ENCODE measurements around the gene FAM9C. TPM values are rescaled to one million over a fixed set of nuclear protein-coding genes. Genes with fewer than 3 reads are reported as not detected.

FAM9C gene
- total RNA-seq, 2 experiments from 2014 or later, result not detected

DNA sequence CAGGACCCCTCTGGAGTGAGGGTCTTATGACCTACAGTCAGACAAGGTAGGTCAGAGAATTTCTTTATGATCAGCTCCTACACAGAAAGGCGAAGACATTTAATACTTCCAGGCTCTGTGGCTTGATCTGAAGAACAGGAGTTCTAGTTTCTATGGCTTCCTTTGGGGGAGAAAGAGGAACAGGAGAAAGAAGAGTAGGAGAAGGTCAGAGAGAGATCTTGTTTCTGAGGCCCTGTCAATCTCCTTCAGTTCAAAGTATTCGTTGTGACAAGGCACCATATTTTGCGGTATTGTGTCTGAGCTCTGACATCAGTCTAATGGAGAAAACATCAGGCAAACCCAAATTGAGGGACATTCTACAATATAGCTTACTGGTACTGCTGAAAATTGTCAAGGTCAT, 52.8 kb downstream of the FAM9C start:
- no peak overlapping the region for H3K4me3 ChIP-seq (ENCODE audit: low read length)
- ATAC-seq (ENCODE audit: poor library complexity) (no peak), DNase-seq (no peak)
- ChIA-PET CTCF (interaction anchor here (1.1 kb wide), 1 partner anchor 45 kb away, joined by 4 read pairs; no protein-coding TSS in a partner anchor), POLR2A (interaction anchor here (1.0 to 21.5 kb wide), 3 partner anchors 12 to 96 kb away, joined by 3 to 502 read pairs (median 4); partner anchors contain the start of gene TMSB4X)
- Mint-ChIP-seq H3K36me3 (ENCODE audit: low read depth) (peaks cover 4% of the 10 kb centered on the region), H3K27me3 (no peaks in the 10 kb centered on the region), H3K27ac (no peak overlapping the region), H3K4me3 (no peak overlapping the region), H3K4me1 (ENCODE audit: low read depth) (peaks cover 59% of the 10 kb centered on the region), H3K9me3 (no peaks in the 10 kb centered on the region)
- no peaks in the 10 kb centered on the region for H3K36me3 ChIP-seq (ENCODE audit: insufficient read depth, low read length)
- TF ChIP-seq, protein P1, sequence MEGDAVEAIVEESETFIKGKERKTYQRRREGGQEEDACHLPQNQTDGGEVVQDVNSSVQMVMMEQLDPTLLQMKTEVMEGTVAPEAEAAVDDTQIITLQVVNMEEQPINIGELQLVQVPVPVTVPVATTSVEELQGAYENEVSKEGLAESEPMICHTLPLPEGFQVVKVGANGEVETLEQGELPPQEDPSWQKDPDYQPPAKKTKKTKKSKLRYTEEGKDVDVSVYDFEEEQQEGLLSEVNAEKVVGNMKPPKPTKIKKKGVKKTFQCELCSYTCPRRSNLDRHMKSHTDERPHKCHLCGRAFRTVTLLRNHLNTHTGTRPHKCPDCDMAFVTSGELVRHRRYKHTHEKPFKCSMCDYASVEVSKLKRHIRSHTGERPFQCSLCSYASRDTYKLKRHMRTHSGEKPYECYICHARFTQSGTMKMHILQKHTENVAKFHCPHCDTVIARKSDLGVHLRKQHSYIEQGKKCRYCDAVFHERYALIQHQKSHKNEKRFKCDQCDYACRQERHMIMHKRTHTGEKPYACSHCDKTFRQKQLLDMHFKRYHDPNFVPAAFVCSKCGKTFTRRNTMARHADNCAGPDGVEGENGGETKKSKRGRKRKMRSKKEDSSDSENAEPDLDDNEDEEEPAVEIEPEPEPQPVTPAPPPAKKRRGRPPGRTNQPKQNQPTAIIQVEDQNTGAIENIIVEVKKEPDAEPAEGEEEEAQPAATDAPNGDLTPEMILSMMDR (IDR thresholded peaks at IDR 0.05), result no peak
- peaks cover 20% of the 10 kb centered on the region for H3K4me1 ChIP-seq (ENCODE audit: insufficient read depth, low read length)
- no peaks in the 10 kb centered on the region for H3K27me3 ChIP-seq (ENCODE audit: control insufficient read depth in 1 of 2, insufficient read depth in 2 of 2, low read length in 2 of 2)
- H3K27ac ChIP-seq (ENCODE audit: low read depth in 1 of 2, low read length in 2 of 2), result no peak overlapping the region
- intact Hi-C loops (cut with DNase I, micrococcal nuclease), result no loop called here
- H3K9me3 ChIP-seq (ENCODE audit: control insufficient read depth in 1 of 2, insufficient read depth in 1 of 2, low read length in 2 of 2), result no peaks in the 10 kb centered on the region

DNA sequence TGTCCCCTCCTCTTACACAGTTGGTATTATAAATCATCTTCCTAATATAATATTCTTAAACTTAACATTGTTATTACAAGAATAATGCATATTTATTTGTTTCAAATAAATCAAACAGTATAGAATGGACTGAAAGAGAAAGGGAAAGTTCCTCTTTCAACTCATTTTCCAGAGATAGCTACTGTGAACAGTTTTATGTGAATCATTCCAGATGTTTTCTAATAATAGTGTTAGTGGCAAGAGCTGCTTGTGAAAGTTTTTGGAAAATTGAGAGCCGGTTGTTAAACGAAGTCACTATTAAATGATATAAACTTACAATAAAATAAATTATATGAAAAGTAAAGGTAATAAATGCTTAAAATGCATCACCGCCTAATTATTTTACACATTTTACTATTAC, 55.0 kb downstream of the FAM9C start:
- CTCF ChIA-PET, result no interaction called here
- TF ChIP-seq, protein P1 (IDR thresholded peaks at IDR 0.05), result no peak

DNA sequence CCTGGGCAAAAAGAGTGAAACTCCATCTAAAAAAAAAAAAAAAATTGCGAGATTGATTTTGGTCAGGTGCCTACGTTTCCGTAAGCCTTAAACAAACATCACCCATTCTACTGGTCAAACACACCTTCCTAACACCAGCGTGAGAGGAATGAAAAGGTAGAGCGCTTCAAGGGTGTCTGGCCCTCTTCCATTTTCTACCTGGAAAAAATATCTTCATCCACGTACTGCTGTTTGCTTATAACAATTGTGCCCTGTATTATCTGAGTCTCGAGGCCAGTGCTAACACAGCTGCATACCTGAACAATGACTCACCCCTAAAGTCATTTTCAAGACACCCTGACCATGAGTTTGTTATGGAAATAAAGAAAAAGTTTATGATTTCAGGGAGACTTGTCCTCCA, 55.6 kb downstream of the FAM9C start:
- Mint-ChIP-seq H3K4me3 (no peak overlapping the region), H3K36me3 (ENCODE audit: low read depth) (peaks cover 11% of the 10 kb centered on the region), H3K27me3 (no peaks in the 10 kb centered on the region), H3K27ac (no peak overlapping the region), H3K4me1 (ENCODE audit: low read depth) (peaks cover 65% of the 10 kb centered on the region), H3K9me3 (peaks cover 6% of the 10 kb centered on the region)
- no peak overlapping the region for H3K4me3 ChIP-seq (ENCODE audit: low read length)
- H3K27me3 ChIP-seq (ENCODE audit: control insufficient read depth in 1 of 2, insufficient read depth in 2 of 2, low read length in 2 of 2), result no peaks in the 10 kb centered on the region
- H3K9me3 ChIP-seq (ENCODE audit: control insufficient read depth in 1 of 2, insufficient read depth in 1 of 2, low read length in 2 of 2), result no peaks in the 10 kb centered on the region
- intact Hi-C loops (cut with DNase I, micrococcal nuclease), result no loop called here
- ChIA-PET POLR2A (interaction anchor here (1.1 to 19.1 kb wide), 2 partner anchors 10 to 13 kb away, joined by 3 to 502 read pairs; no protein-coding TSS in a partner anchor), CTCF (no interaction called here)
- H3K27ac ChIP-seq (ENCODE audit: low read depth in 1 of 2, low read length in 2 of 2), result no peak overlapping the region
- TF ChIP-seq, protein P1 (IDR thresholded peaks at IDR 0.05), result no peak
- no peak for ATAC-seq (ENCODE audit: poor library complexity)
- no peaks in the 10 kb centered on the region for H3K36me3 ChIP-seq (ENCODE audit: insufficient read depth, low read length)
- peaks cover 45% of the 10 kb centered on the region for H3K4me1 ChIP-seq (ENCODE audit: insufficient read depth, low read length)
- DNase-seq, result no peak

More for the DNA sequence above, 55.0 kb downstream of the FAM9C start:
- Mint-ChIP-seq H3K4me3 (no peak overlapping the region), H3K27ac (no peak overlapping the region), H3K9me3 (peaks cover 6% of the 10 kb centered on the region), H3K27me3 (no peaks in the 10 kb centered on the region), H3K4me1 (ENCODE audit: low read depth) (peaks cover 65% of the 10 kb centered on the region), H3K36me3 (ENCODE audit: low read depth) (peaks cover 11% of the 10 kb centered on the region)
- Histone ChIP-seq H3K27ac (ENCODE audit: low read depth in 1 of 2, low read length in 2 of 2) (no peak overlapping the region), H3K9me3 (ENCODE audit: control insufficient read depth in 1 of 2, insufficient read depth in 1 of 2, low read length in 2 of 2) (no peaks in the 10 kb centered on the region), H3K36me3 (ENCODE audit: insufficient read depth, low read length) (no peaks in the 10 kb centered on the region), H3K4me3 (ENCODE audit: low read length) (no peak overlapping the region), H3K4me1 (ENCODE audit: insufficient read depth, low read length) (peaks cover 40% of the 10 kb centered on the region), H3K27me3 (ENCODE audit: control insufficient read depth in 1 of 2, insufficient read depth in 2 of 2, low read length in 2 of 2) (no peaks in the 10 kb centered on the region)
- ATAC-seq (ENCODE audit: poor library complexity) (no peak), DNase-seq (no peak)
- POLR2A ChIA-PET, result interaction anchor here (1.4 kb wide), 1 partner anchor 11 kb away, joined by 7 read pairs; no protein-coding TSS in a partner anchor
- intact Hi-C loops (cut with DNase I, micrococcal nuclease), result no loop called here
